ENCODE results near the gene DTD1. TPM values are rescaled to one million over a fixed set of nuclear protein-coding genes. Genes with fewer than 3 reads are reported as not detected.

The DTD1 gene, protein sequence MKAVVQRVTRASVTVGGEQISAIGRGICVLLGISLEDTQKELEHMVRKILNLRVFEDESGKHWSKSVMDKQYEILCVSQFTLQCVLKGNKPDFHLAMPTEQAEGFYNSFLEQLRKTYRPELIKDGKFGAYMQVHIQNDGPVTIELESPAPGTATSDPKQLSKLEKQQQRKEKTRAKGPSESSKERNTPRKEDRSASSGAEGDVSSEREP
- 10 to 100 TPM in 1 of 2 donors, 1 to 10 TPM in 1; 8.9 to 16.1 TPM for total RNA-seq

DNA sequence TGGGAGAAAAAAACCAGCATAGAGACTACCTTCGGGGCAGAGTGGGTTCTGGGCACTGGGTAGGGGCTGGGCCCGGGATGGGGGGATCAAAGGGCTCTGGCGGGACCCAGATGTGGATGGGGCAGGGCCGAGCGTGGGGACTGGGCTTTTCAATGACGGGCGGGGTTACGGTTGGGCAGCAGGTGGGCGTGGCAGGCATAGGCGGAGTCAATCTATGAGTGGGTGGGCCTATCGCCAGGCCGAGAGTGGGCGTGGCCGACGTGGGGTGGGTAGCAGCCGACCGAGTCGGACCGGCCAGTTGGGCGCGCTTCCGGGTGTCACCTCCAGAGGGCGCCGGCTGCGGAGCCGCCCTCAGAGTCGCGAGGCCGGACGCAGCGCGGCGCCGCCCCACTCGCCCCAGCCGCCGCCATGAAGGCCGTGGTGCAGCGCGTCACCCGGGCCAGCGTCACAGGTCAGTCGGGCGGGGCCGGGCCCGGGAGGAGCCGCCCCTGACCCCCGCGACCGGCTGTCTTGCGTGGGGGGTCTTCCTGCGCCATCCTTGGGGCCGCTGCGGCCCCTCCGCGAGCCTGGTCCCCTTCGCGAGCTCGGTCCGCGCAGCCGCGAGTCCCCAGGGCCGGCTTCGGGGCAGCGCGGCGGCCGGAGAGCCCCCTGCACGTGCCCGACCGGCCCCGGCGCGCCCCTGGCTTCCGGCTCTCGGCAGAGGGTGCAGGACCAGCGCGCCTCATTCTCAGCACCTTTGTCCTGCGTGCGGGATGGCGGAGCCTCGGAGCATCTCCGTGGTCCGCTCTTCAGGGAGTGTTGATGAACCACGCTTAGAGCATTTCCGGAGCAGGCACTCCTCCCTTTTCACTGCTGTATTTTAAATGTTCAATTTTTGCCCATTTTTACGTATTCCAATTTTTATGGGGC lies at the start of gene DTD1:
TSS of gene DTD1 (plus strand) at position 390 of the 909 bp plus-strand sequence. CDS start at position 409, 19 bp downstream.
- WGBS, 2 donors, result 1% methylated on average over 13 to 84 of the region's 88 CpGs
- H3K4me3 ChIP-seq, result peak within 1 kb of the TSS; percentile 79 to 81
- no peaks in the 10 kb centered on the region for H3K36me3 ChIP-seq (replicated peaks in 1 of 2; ENCODE audit: insufficient read depth in 1 of 2, low read depth in 2 of 2)
- intact Hi-C loops (cut with DNase I), result no loop called here
- peaks cover 11% of the 10 kb centered on the region for H3K4me1 ChIP-seq
- no peaks in the 10 kb centered on the region for H3K27me3 ChIP-seq
- H3K9me3 ChIP-seq, result no peaks in the 10 kb centered on the region
- DNase-seq (peak; percentile 93 to 98 (median 94)), ATAC-seq (peak; percentile 95)
- TF ChIP-seq, protein P1, sequence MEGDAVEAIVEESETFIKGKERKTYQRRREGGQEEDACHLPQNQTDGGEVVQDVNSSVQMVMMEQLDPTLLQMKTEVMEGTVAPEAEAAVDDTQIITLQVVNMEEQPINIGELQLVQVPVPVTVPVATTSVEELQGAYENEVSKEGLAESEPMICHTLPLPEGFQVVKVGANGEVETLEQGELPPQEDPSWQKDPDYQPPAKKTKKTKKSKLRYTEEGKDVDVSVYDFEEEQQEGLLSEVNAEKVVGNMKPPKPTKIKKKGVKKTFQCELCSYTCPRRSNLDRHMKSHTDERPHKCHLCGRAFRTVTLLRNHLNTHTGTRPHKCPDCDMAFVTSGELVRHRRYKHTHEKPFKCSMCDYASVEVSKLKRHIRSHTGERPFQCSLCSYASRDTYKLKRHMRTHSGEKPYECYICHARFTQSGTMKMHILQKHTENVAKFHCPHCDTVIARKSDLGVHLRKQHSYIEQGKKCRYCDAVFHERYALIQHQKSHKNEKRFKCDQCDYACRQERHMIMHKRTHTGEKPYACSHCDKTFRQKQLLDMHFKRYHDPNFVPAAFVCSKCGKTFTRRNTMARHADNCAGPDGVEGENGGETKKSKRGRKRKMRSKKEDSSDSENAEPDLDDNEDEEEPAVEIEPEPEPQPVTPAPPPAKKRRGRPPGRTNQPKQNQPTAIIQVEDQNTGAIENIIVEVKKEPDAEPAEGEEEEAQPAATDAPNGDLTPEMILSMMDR (IDR thresholded peaks at IDR 0.05), result peak; percentile 47 to 74 (median 65)
- TF ChIP-seq POLR2A (IDR thresholded peaks at IDR 0.05), result peak; percentile 29 to 36 (median 34)
- H3K27ac ChIP-seq, result peak within 1 kb of the TSS in 3 of 4 donors; percentile 65 to 78 (median 73)

DNA sequence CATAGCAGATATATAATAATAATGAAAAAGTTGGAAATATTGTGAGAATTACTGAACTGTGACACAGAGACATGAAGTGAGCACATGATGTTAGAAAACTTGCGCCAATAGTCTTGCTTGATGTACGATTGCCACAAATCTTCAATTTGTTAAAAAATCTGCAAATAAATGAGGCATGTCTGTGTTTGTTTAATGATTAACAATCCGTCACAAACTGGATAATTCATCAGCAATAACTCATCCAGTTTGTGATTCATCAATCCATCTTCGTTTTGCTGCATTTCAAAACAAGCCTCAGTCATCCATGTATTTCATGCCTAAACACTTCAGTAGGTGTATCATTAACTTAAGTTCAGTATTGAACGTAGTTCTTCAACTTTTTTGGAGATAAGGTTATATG lies 46.1 kb upstream of the DTD1 start:
- H3K36me3 ChIP-seq (replicated peaks in 1 of 2; ENCODE audit: insufficient read depth in 1 of 2, low read depth in 2 of 2), result peaks cover 0 to 11% of the 10 kb centered on the region in 2 donors

GRCh38 chr20:18543216-18543615 lies 44.6 kb upstream of the DTD1 start:
- peaks cover 21% of the 10 kb centered on the region for H3K4me1 ChIP-seq
- no peaks in the 10 kb centered on the region for H3K27me3 ChIP-seq
- no peak overlapping the region for H3K4me3 ChIP-seq
- intact Hi-C loops (cut with DNase I), result no loop called here
- TF ChIP-seq, protein P1 (IDR thresholded peaks at IDR 0.05), result no peak
- no peak for TF ChIP-seq POLR2A (IDR thresholded peaks at IDR 0.05)
- H3K36me3 ChIP-seq (replicated peaks in 1 of 2; ENCODE audit: insufficient read depth in 1 of 2, low read depth in 2 of 2), result peaks cover 0 to 18% of the 10 kb centered on the region in 2 donors
- 81 to 92% methylated on average over 4 of the region's 4 CpGs for WGBS, 2 donors
- DNase-seq, result no peak
- ATAC-seq, result no peak
- H3K27ac ChIP-seq, result peak overlapping the region; percentile 44 to 79 (median 62)
- no peaks in the 10 kb centered on the region for H3K9me3 ChIP-seq

More for the DNA sequence above, 46.1 kb upstream of the DTD1 start:
- DNase-seq (no peak), ATAC-seq (no peak)
- TF ChIP-seq POLR2A (IDR thresholded peaks at IDR 0.05), result no peak
- TF ChIP-seq, protein P1 (IDR thresholded peaks at IDR 0.05), result no peak
- no peaks in the 10 kb centered on the region for H3K9me3 ChIP-seq
- no peak overlapping the region for H3K4me3 ChIP-seq
- no peak overlapping the region for H3K27ac ChIP-seq
- intact Hi-C loops (cut with DNase I), result no loop called here
- peaks cover 21% of the 10 kb centered on the region for H3K4me1 ChIP-seq
- H3K27me3 ChIP-seq, result no peaks in the 10 kb centered on the region
- 46 to 49% methylated on average over 5 of the region's 5 CpGs for WGBS, 2 donors

- TF ChIP-seq, protein P1 (IDR thresholded peaks at IDR 0.05), result no peak
- no peak for TF ChIP-seq POLR2A (IDR thresholded peaks at IDR 0.05)
- ATAC-seq, result peak; percentile 99
- Histone ChIP-seq H3K4me1 (peaks cover 21% of the 10 kb centered on the region), H3K27ac (peak overlapping the region; percentile 44 to 79 (median 62)), H3K27me3 (no peaks in the 10 kb centered on the region), H3K4me3 (no peak overlapping the region), H3K9me3 (no peaks in the 10 kb centered on the region), H3K36me3 (replicated peaks in 1 of 2; ENCODE audit: insufficient read depth in 1 of 2, low read depth in 2 of 2) (peaks cover 0 to 24% of the 10 kb centered on the region in 2 donors)
- WGBS, 2 donors, result 18 to 28% methylated on average over 6 to 7 of the region's 7 CpGs
- peak; percentile 96 to 99 (median 98) for DNase-seq
- intact Hi-C loops (cut with DNase I), result no loop called here
These were observed 43.9 kb upstream of the DTD1 start for GRCh38 chr20:18543932-18544331.
